Endothelial cell of umbilical vein (primary cell): ENCODE results near the gene SCAMP4. TPM values are rescaled to one million over a fixed set of nuclear protein-coding genes. Genes with fewer than 3 reads are reported as not detected.

ENCODE experiments used
- BruUV-seq: library from RNA; stranded (reverse); fragments of 400-500 nt; replicated peaks from 2 replicates; lab custom pipeline; 2021; lab: Mats Ljungman, UMichigan
- CTCF ChIA-PET: fragments of 300-600, 350-600 bp; sonication (Branson Sonifier 250); formaldehyde crosslinking; loops from one replicate; lab custom pipeline; 2021; ENCODE audit warnings: antibody characterized with exemption, inconsistent platforms; lab: Charles Lee
- POLR2A ChIA-PET: fragments of 300-600, 350-600 bp; sonication (Branson Sonifier 250); formaldehyde crosslinking; loops from one replicate; lab custom pipeline; 2021; ENCODE audit warnings: antibody characterized with exemption, inconsistent platforms; lab: Charles Lee
- DNase-seq: peaks from one replicate; pipeline ENCODE4 v3.0.0-alpha.2; 2011; ENCODE audit warnings: low read depth, low spot score
- FAIRE-seq: peaks from 2 replicates; lab custom pipeline; 2011; peaks lifted over from hg19 to GRCh38; lab: Jason Lieb, UNC
- H2AFZ ChIP-seq: 2 replicates; pipeline ENCODE4 v1.6.0; 2012; ENCODE audit warnings: low read depth, low read length, control low read depth, inconsistent platforms
- H3K27ac ChIP-seq: 2 replicates; pipeline ENCODE4 v1.5.1; 2011; ENCODE audit warnings: low read depth, mild to moderate bottlenecking, control low read depth, low read length, moderate library complexity; ENCODE audit not compliant: insufficient read depth
- H3K27me3 ChIP-seq, 2 experiments: 2 replicates each; pipeline versions ENCODE4 v1.6.0 to v1.6.1; 2011; ENCODE audit warnings: low read length in 2 of 2, mixed read lengths in 1 of 2; ENCODE audit not compliant: control insufficient read depth in 2 of 2, insufficient read depth in 2 of 2
- H3K36me3 ChIP-seq, 2 experiments: 2 replicates in 1 of 2; 3 replicates in 1 of 2; pipeline ENCODE4 v1.5.1; 2011; ENCODE audit warnings: low read length in 2 of 2, mild to moderate bottlenecking in 1 of 2, moderate library complexity in 1 of 2; ENCODE audit not compliant: control insufficient read depth in 2 of 2, insufficient read depth in 2 of 2; ENCODE audit errors: extremely low read depth in 1 of 2
- H3K4me1 ChIP-seq: 3 replicates; pipeline ENCODE4 v1.5.1; 2011; ENCODE audit warnings: mild to moderate bottlenecking, low read length; ENCODE audit not compliant: control insufficient read depth, insufficient read depth; ENCODE audit errors: extremely low read depth
- H3K4me2 ChIP-seq: 2 replicates; pipeline ENCODE4 v1.6.1; 2011; ENCODE audit warnings: low read length, control low read depth, mixed read lengths; ENCODE audit not compliant: insufficient read depth
- H3K4me3 ChIP-seq, 3 experiments: fragments of 200-600 bp in 1 of 3; sonication (generic), shearing (Covaris generic) in 1 of 3; replicated peaks in 1 of 3; 2 replicates each; pipeline ENCODE4 v1.5.1; 2011 to 2016; ENCODE audit warnings: control low read depth in 3 of 3, low read length in 3 of 3, mild to moderate bottlenecking in 2 of 3, inconsistent platforms in 1 of 3, low read depth in 1 of 3, moderate library complexity in 1 of 3; ENCODE audit not compliant: insufficient read depth in 1 of 3
- H3K79me2 ChIP-seq: 2 replicates; pipeline ENCODE4 v1.6.0; 2012; ENCODE audit warnings: low read length, inconsistent platforms; ENCODE audit not compliant: control insufficient read depth, insufficient read depth
- H3K9ac ChIP-seq: replicated peaks from 2 replicates; pipeline ENCODE3; 2011; ENCODE audit warnings: low read length, control low read depth; ENCODE audit not compliant: insufficient read depth; ENCODE audit errors: extremely low read depth
- H3K9me1 ChIP-seq: replicated peaks from 3 replicates; pipeline ENCODE4 v1.6.0; 2011; ENCODE audit warnings: mild to moderate bottlenecking, low read length; ENCODE audit not compliant: control insufficient read depth, insufficient read depth; ENCODE audit errors: extremely low read depth
- H3K9me3 ChIP-seq: replicated peaks from 2 replicates; pipeline ENCODE4 v1.5.1; 2012; ENCODE audit warnings: low read length, inconsistent platforms; ENCODE audit not compliant: control insufficient read depth, insufficient read depth
- H4K20me1 ChIP-seq: replicated peaks from 2 replicates; pipeline ENCODE3; 2011; ENCODE audit warnings: mild to moderate bottlenecking, low read length; ENCODE audit not compliant: control insufficient read depth, insufficient read depth; ENCODE audit errors: extremely low read depth
- CTCF ChIP-seq, 2 donors: IDR thresholded peaks; 1 replicate in 1 of 2; 2 replicates in 1 of 2; pipeline ENCODE4 v1.5.1; 2011; ENCODE audit warnings: low read length in 2 of 2, mild to moderate bottlenecking in 2 of 2, moderate library complexity in 2 of 2, control low read depth in 1 of 2, inconsistent platforms in 1 of 2, low read depth in 1 of 2; ENCODE audit not compliant: insufficient read depth in 1 of 2; ENCODE audit errors: extremely low read depth in 1 of 2
- EZH2 ChIP-seq: IDR thresholded peaks from 2 replicates; pipeline ENCODE4 v1.6.1; 2012; ENCODE audit warnings: borderline replicate concordance, low read depth, mild to moderate bottlenecking, moderate library complexity, low read length, inconsistent platforms; ENCODE audit not compliant: severe bottlenecking
- FOS ChIP-seq: IDR thresholded peaks from 2 replicates; pipeline ENCODE4 v1.6.1; 2011; ENCODE audit warnings: mild to moderate bottlenecking, low read length, moderate library complexity, borderline replicate concordance; ENCODE audit not compliant: insufficient read depth
- GATA2 ChIP-seq: IDR thresholded peaks from 2 replicates; pipeline ENCODE4 v1.7.0; 2011; ENCODE audit warnings: low read depth, mild to moderate bottlenecking, moderate library complexity, mixed read lengths, low read length; ENCODE audit not compliant: insufficient read length, insufficient read depth
- JUN ChIP-seq: IDR thresholded peaks from 2 replicates; pipeline ENCODE4 v1.6.1; 2011; ENCODE audit warnings: borderline replicate concordance, low read depth; ENCODE audit not compliant: insufficient read length, insufficient read depth
- MAX ChIP-seq: IDR thresholded peaks from 2 replicates; pipeline ENCODE4 v1.6.1; 2011; ENCODE audit not compliant: insufficient read depth, insufficient read length
- MYC ChIP-seq: IDR thresholded peaks from one replicate; pipeline ENCODE4 v1.6.1; 2011; ENCODE audit warnings: mild to moderate bottlenecking, low read depth, low read length
- POLR2A ChIP-seq: IDR thresholded peaks from 2 replicates; pipeline ENCODE4 v1.6.1; 2012; ENCODE audit warnings: low read depth, mild to moderate bottlenecking, control low read depth, low read length
- POLR2AphosphoS5 ChIP-seq: IDR thresholded peaks from 2 replicates; pipeline ENCODE4 v1.6.1; 2012; ENCODE audit warnings: low read depth, mild to moderate bottlenecking, control low read depth, low read length, moderate library complexity; ENCODE audit not compliant: insufficient read depth
- dilution Hi-C: fragments of 300-500 bp; cut with MboI; formaldehyde crosslinking; loops from one replicate; pipeline ENCODE4 v1.15.0; 2019; ENCODE audit warnings: low sequenced_read_pairs; ENCODE audit not compliant: extremely low pct_ligation_motif_present
- intact Hi-C: fragments of 100-400 bp; cut with micrococcal nuclease; formaldehyde crosslinking; loops from one replicate; pipeline ENCODE4 v1.10.0; 2022
- polyA plus RNA-seq, 4 experiments: library from polyadenylated mRNA; depleted of rRNA in 3 of 4; stranded (reverse) in 3 of 4; unstranded in 1 of 4; fragments of >200 nt; gene quantifications; 2 replicates each; pipeline versions ENCODE4 v1.2.1 to v1.2.3, GENCODE V29; 2011 to 2012; ENCODE audit warnings: missing spikeins in 1 of 4
- total RNA-seq: library from RNA; stranded (reverse); gene quantifications from 2 replicates; pipeline ENCODE4 v1.2.3, GENCODE V29; 2021

The SCAMP4 gene
- total and polyA plus RNA-seq, 2 donors (not counting 3 experiments of a cell fraction or from before 2014, with no cell fraction given) = 24.4 to 68.2 TPM

GRCh38 chr19:1935484-1936208 is 30.4 kb downstream of the SCAMP4 start:
- no peaks in the 10 kb centered on the region for H3K9me1 ChIP-seq
- no TSS peak for BruUV-seq
- CTCF ChIA-PET = interaction anchor here (1.3 kb wide), 1 partner anchor 13 kb away, joined by 3 read pairs; no protein-coding TSS in a partner anchor
- intact Hi-C loops = loop anchor here (10.0 kb wide), 1 partner anchor 379 kb away; no protein-coding TSS in a partner anchor
- H3K27ac ChIP-seq = no peak overlapping the region
- H3K4me1 ChIP-seq = peaks cover 7% of the 10 kb centered on the region
- no peaks in the 10 kb centered on the region for H3K27me3 ChIP-seq
- H3K4me2 ChIP-seq = no peak overlapping the region
- H2AFZ ChIP-seq = no peak overlapping the region
- no peak overlapping the region for H3K4me3 ChIP-seq
- H3K9ac ChIP-seq = no peak overlapping the region
- dilution Hi-C loops = no loop called here
- TF ChIP-seq MYC (no peak), FOS (no peak)
- POLR2A ChIA-PET = no interaction called here
- H3K36me3 ChIP-seq = no peaks in the 10 kb centered on the region
- DNase-seq (peak; percentile 21), FAIRE-seq (peak; percentile 67)
- no peaks in the 10 kb centered on the region for H3K79me2 ChIP-seq
- H3K9me3 ChIP-seq = no peaks in the 10 kb centered on the region
- no peaks in the 10 kb centered on the region for H4K20me1 ChIP-seq

- Histone ChIP-seq H4K20me1 (no peaks in the 10 kb centered on the region), H3K4me3 (no peak overlapping the region), H3K79me2 (peaks cover 1% of the 10 kb centered on the region), H3K9ac (no peak overlapping the region), H3K36me3 (no peaks in the 10 kb centered on the region), H2AFZ (no peak overlapping the region), H3K27ac (no peak overlapping the region), H3K27me3 (no peaks in the 10 kb centered on the region), H3K4me2 (no peak overlapping the region), H3K9me1 (no peaks in the 10 kb centered on the region), H3K4me1 (peaks cover 7% of the 10 kb centered on the region), H3K9me3 (no peaks in the 10 kb centered on the region)
- ChIA-PET CTCF (interaction anchor here (1.3 kb wide), 2 partner anchors 8 to 12 kb away, joined by 3 to 4 read pairs; no protein-coding TSS in a partner anchor), POLR2A (no interaction called here)
- intact Hi-C loops = loop anchor here (10.0 kb wide), 1 partner anchor 378 kb away; no protein-coding TSS in a partner anchor
- DNase-seq = no peak
- dilution Hi-C loops = no loop called here
- FAIRE-seq = no peak
- TF ChIP-seq POLR2A (no peak), GATA2 (no peak), JUN (no peak), MYC (no peak), EZH2 (no peak), POLR2AphosphoS5 (no peak), MAX (no peak), FOS (no peak), CTCF (IDR thresholded peaks at IDR 0.05; ENCODE audit: extremely low read depth in 1 of 2, insufficient read depth in 1 of 2, low read depth in 1 of 2, low read length in 2 of 2) (no peak)
- no TSS peak for BruUV-seq
Measured at GRCh38 chr19:1936430-1936829, 31.2 kb downstream of the SCAMP4 start.
